ENCODE results near the gene SNX6. TPM values are rescaled to one million over a fixed set of nuclear protein-coding genes. Genes with fewer than 3 reads are reported as not detected.

Gene SNX6
- total RNA-seq (2011; cell fraction: chromatin; rRNA removed; ENCODE audit: low replicate concordance) = 18.4 and 51.3 TPM in 2 replicates
- total RNA-seq (2011; cell fraction: nucleolus; rRNA removed) = 9.7 and 14.7 TPM in 2 replicates
- total RNA-seq (2011; cell fraction: nucleoplasm; rRNA removed) = 17.7 and 18.1 TPM in 2 replicates
- total RNA-seq (2014; rRNA removed) = 29.1 and 34.6 TPM in 2 replicates
- 85.3 and 103 TPM in 2 replicates for total RNA-seq (2014; rRNA removed; fragmentation: Illumina TruSeq; extraction: Trizol)
- 57.5 and 61.2 TPM in 2 replicates for total RNA-seq (2015; rRNA removed; fragmentation: Illumina TruSeq; extraction: Trizol)
- total RNA-seq (2021) = 44.0 and 49.8 TPM in 2 replicates
- 37.1 and 47.5 TPM in 2 replicates for polyA plus RNA-seq (2011; rRNA removed)
- polyA plus RNA-seq (2011; cell fraction: cytosol; rRNA removed) = 12.1 and 41.8 TPM in 2 replicates
- 8.4 and 14.9 TPM in 2 replicates for polyA plus RNA-seq (2011; cell fraction: nucleus; rRNA removed)
- 41.5 and 54.0 TPM in 2 replicates for polyA plus RNA-seq (2012)
- 74.8 and 85.5 TPM in 2 replicates for polyA plus RNA-seq (2014; fragmentation: Illumina TruSeq; extraction: Trizol)
- polyA plus RNA-seq (2014; fragmentation: Nextera tagmentation; extraction: Ambion mirVana) = 100 to 1,000 TPM; 110 to 111 TPM
- polyA plus RNA-seq (2014; rRNA removed) = 41.3 and 44.5 TPM in 2 replicates
- polyA minus RNA-seq (2011; rRNA and poly(A)+ RNA removed) = 46.2 and 55.6 TPM in 2 replicates
- 10.2 and 12.2 TPM in 2 replicates for polyA minus RNA-seq (2011; cell fraction: cytosol; rRNA and poly(A)+ RNA removed)
- polyA minus RNA-seq (2011; cell fraction: nucleus; rRNA and poly(A)+ RNA removed) = 7.3 and 14.6 TPM in 2 replicates
- percentile 68 among the genes with signal in this experiment for Bru-seq, nascent RNA
- BruChase-seq, experiment 1, labeled RNA remaining after a 2-hour chase = percentile 73 among the genes with signal in this experiment
- percentile 75 among the genes with signal in this experiment for BruChase-seq, experiment 2, labeled RNA remaining after a 6-hour chase
- long read RNA-seq, experiment 1, transcript SNX6-202 (13 exons, 3,398 nt) = minor isoform, 19 of 276 reads
- long read RNA-seq, experiment 1, transcript SNX6-201 (14 exons, 2,001 nt) = major isoform, 203 of 276 reads
- long read RNA-seq, experiment 1, partial matches to known transcripts = 22 of 276 reads
- long read RNA-seq, experiment 1, other reads (novel, unspliced or antisense) = 32 of 276 reads
- long read RNA-seq, experiment 2, transcript SNX6-201 (14 exons, 2,001 nt) = minor isoform, 6 of 58 reads
- long read RNA-seq, experiment 2, transcript SNX6-202 (13 exons, 3,398 nt) = major isoform, 7 of 58 reads
- long read RNA-seq, experiment 2, partial matches to known transcripts = 22 of 58 reads
- long read RNA-seq, experiment 2, other reads (novel, unspliced or antisense) = 23 of 58 reads
- long read RNA-seq, experiment 3, transcript SNX6-201 (14 exons, 2,001 nt) = major isoform, 33 of 74 reads
- long read RNA-seq, experiment 3, transcript SNX6-202 (13 exons, 3,398 nt) = minor isoform, 5 of 74 reads
- long read RNA-seq, experiment 3, partial matches to known transcripts = 27 of 74 reads
- long read RNA-seq, experiment 3, other reads (novel, unspliced or antisense) = 8 of 74 reads

- BruUV-seq (replicated peaks) = no TSS peak
- no peaks in the 10 kb centered on the region for H3K9me1 ChIP-seq (ENCODE audit: control insufficient read depth, insufficient read depth, low read length)
- peak within 1 kb of the TSS; percentile 78 for H3K4me3 ChIP-seq
- H3K27me3 ChIP-seq (ENCODE audit: control insufficient read depth in 2 of 2, insufficient read depth in 2 of 2, low read length in 2 of 2) = no peaks in the 10 kb centered on the region
- H3K79me2 ChIP-seq (ENCODE audit: control insufficient read depth, insufficient read depth, low read length) = peaks cover 41% of the 10 kb centered on the region
- intact Hi-C loops (cut with micrococcal nuclease) (no loop called here), in situ Hi-C loops (cut with MboI) (no loop called here)
- H3K9me3 ChIP-seq (replicated peaks; ENCODE audit: control insufficient read depth, insufficient read depth, low read depth, low read length) = peaks cover 3% of the 10 kb centered on the region
- H4K20me1 ChIP-seq (replicated peaks; ENCODE audit: control insufficient read depth, insufficient read depth, low read length) = no peaks in the 10 kb centered on the region
- H3K36me3 ChIP-seq (ENCODE audit: control insufficient read depth, insufficient read depth, low read length) = 0 out of 3 replicates have a peak, but pooled peaks cover 3% of the 10 kb centered on the region
- WGBS (ENCODE audit: insufficient coverage, low coverage, missing lambda C conversion rate) = 37% methylated on average over 9 of the region's 84 CpGs
- ChIA-PET CTCF (ENCODE audit: low intra/inter-chr PET ratio) (no interaction called here), POLR2A (interaction anchor here (0.6 to 1.2 kb wide), 4 partner anchors 11 to 230 kb away, joined by 3 to 4 read pairs (median 3); no protein-coding TSS in a partner anchor)
- H3K27ac ChIP-seq (ENCODE audit: extremely low read depth, low read depth, low read length) = peak within 1 kb of the TSS; percentile 87
- ATAC-seq = peak; percentile 93
- peak; percentile 15 for FAIRE-seq
- H3K4me2 ChIP-seq (ENCODE audit: insufficient read depth, low read length) = peak within 1 kb of the TSS; percentile 79
- peak; percentile 81 to 95 (median 94) for DNase-seq (ENCODE audit: extremely low read depth in 1 of 4, low spot score in 3 of 4)
- peak within 1 kb of the TSS; percentile 97 for H2AFZ ChIP-seq (ENCODE audit: low read depth, low read length)
- H3K9ac ChIP-seq (ENCODE audit: insufficient read depth in 1 of 2, low read depth in 2 of 2, low read length in 2 of 2) = peak within 1 kb of the TSS; percentile 88 to 98
- H3K4me1 ChIP-seq (replicated peaks in 1 of 2; ENCODE audit: control insufficient read depth in 2 of 2, insufficient read depth in 2 of 2, low read length in 2 of 2) = peaks cover 2 to 21% of the 10 kb centered on the region in 2 experiments; a peak in 3 of 5 replicates
- TF ChIP-seq, protein P1, sequence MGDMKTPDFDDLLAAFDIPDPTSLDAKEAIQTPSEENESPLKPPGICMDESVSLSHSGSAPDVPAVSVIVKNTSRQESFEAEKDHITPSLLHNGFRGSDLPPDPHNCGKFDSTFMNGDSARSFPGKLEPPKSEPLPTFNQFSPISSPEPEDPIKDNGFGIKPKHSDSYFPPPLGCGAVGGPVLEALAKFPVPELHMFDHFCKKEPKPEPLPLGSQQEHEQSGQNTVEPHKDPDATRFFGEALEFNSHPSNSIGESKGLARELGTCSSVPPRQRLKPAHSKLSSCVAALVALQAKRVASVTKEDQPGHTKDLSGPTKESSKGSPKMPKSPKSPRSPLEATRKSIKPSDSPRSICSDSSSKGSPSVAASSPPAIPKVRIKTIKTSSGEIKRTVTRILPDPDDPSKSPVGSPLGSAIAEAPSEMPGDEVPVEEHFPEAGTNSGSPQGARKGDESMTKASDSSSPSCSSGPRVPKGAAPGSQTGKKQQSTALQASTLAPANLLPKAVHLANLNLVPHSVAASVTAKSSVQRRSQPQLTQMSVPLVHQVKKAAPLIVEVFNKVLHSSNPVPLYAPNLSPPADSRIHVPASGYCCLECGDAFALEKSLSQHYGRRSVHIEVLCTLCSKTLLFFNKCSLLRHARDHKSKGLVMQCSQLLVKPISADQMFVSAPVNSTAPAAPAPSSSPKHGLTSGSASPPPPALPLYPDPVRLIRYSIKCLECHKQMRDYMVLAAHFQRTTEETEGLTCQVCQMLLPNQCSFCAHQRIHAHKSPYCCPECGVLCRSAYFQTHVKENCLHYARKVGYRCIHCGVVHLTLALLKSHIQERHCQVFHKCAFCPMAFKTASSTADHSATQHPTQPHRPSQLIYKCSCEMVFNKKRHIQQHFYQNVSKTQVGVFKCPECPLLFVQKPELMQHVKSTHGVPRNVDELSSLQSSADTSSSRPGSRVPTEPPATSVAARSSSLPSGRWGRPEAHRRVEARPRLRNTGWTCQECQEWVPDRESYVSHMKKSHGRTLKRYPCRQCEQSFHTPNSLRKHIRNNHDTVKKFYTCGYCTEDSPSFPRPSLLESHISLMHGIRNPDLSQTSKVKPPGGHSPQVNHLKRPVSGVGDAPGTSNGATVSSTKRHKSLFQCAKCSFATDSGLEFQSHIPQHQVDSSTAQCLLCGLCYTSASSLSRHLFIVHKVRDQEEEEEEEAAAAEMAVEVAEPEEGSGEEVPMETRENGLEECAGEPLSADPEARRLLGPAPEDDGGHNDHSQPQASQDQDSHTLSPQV (IDR thresholded peaks at IDR 0.05) = no peak
- TF ChIP-seq KAT8 (IDR thresholded peaks at IDR 0.05; ENCODE audit: low read depth) = no peak
- no peak for TF ChIP-seq ZNF518B (CRISPR knock-in tag; IDR thresholded peaks at IDR 0.05)
- TF ChIP-seq GABPA (tag; conservative IDR thresholded peaks at IDR 0.05; ENCODE audit: low read depth) = no peak
- no peak for TF ChIP-seq TCF7 (IDR thresholded peaks at IDR 0.05; ENCODE audit: borderline replicate concordance)
- TF ChIP-seq TAF9B (IDR thresholded peaks at IDR 0.05; ENCODE audit: partially characterized antibody) = no peak
These were observed at the start of gene SNX6 for GRCh38 chr14:34629657-34630529. Gene SNX6, minus strand, starts transcription at chr14:34630148. Its CDS starts 32 bp downstream, at chr14:34630116.

Measured in K562 (cell line).